C4-2B (cell line): ENCODE data around the gene FBXO42.

Source experiments
- CTCF ChIP-seq: fragments of 450-650 bp; conservative IDR thresholded peaks from 2 replicates; pipeline ENCODE4 v1.5.1; 2017; ENCODE audit warnings: mild to moderate bottlenecking
- ZFX ChIP-seq: fragments of 450-650 bp; IDR thresholded peaks from 2 replicates; pipeline ENCODE4 v1.6.1; 2017

DNA sequence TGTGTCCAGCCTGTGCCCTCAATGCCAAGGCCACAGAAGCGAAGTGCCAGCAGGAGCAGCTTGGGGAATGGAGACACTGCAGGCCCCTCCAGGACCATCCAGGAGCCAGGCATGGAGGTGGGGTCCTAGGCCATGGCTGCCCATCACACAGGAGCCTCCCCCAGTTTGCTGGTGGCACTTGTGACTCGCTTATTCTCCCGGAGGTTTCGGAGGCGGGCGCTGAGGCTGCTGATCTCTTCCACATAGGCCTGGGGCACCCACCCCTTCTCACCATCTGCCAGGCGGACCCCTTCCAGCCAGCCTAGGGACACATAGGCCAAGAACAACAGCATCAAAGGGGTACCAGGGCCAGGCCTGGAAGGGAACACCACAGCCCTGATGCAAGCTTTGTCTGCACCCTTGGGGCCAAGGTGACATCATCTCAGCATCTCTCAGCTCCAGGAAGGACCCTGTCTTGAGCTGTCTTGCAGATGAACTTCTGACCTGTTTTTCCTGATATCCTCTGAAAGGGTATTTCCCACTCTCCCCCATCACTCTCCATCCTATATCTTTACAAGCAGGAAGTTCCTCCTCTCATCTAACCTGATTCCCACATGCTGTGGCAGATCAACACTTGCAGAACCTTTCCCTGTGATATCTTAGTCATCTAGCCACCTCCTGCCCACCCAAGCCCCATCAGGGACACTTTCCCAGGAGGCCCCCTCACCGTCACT is 153.7 kb downstream of the FBXO42 start:
- TF ChIP-seq CTCF = no peak
- TF ChIP-seq ZFX = no peak
